Chondrocyte (in vitro differentiated cells): ENCODE results near the gene ZBTB8A. TPM values are rescaled to one million over a fixed set of nuclear protein-coding genes. Genes with fewer than 3 reads are reported as not detected.

ENCODE experiments used
- DNase-seq: peaks from one replicate; pipeline ENCODE4 v3.0.0; 2021; ENCODE audit warnings: mixed read lengths, low spot score
- H3K27ac Mint-ChIP-seq: one replicate; pipeline ENCODE4 v1.8.0; 2021; ENCODE audit warnings: mild to moderate bottlenecking, moderate library complexity, mixed read lengths; ENCODE audit not compliant: unreplicated experiment
- H3K27me3 Mint-ChIP-seq: 2 replicates; pipeline ENCODE4 v1.8.0; 2021; ENCODE audit warnings: low read depth, mixed read lengths
- H3K36me3 Mint-ChIP-seq: 2 replicates; pipeline ENCODE4 v1.8.0; 2021; ENCODE audit warnings: low read depth, mixed read lengths
- H3K4me1 Mint-ChIP-seq: 2 replicates; pipeline ENCODE4 v1.8.0; 2021; ENCODE audit warnings: low read depth, mild to moderate bottlenecking, mixed read lengths
- H3K4me3 Mint-ChIP-seq: one replicate; pipeline ENCODE4 v1.8.0; 2021; ENCODE audit warnings: mild to moderate bottlenecking, moderate library complexity, mixed read lengths; ENCODE audit not compliant: unreplicated experiment
- H3K9me3 Mint-ChIP-seq: 2 replicates; pipeline ENCODE4 v1.8.0; 2021; ENCODE audit warnings: low read depth, mixed read lengths
- CTCF ChIP-seq: fragments of 200-600 bp; sonication (generic); IDR thresholded peaks from 2 replicates; pipeline ENCODE4 v1.5.0; 2021; ENCODE audit warnings: antibody characterized with exemption, mild to moderate bottlenecking, moderate library complexity
- long read RNA-seq: library from polyadenylated mRNA; stranded (forward); transcript quantifications from one replicate; pipeline ENCODE4 v2.0.0, GENCODE V29; 2021
- total RNA-seq: library from RNA; stranded (reverse); gene quantifications from 3 replicates; pipeline ENCODE4 v1.2.1, GENCODE V29; 2021

Gene ZBTB8A
- 11.8 to 13.2 TPM (median 12.7 TPM) in 3 replicates for total RNA-seq
- long read RNA-seq, full-length matches to known transcripts, result 3 of 7 reads
- long read RNA-seq, partial matches to known transcripts, result 0 of 7 reads
- long read RNA-seq, other reads (novel, unspliced or antisense), result 4 of 7 reads

DNA sequence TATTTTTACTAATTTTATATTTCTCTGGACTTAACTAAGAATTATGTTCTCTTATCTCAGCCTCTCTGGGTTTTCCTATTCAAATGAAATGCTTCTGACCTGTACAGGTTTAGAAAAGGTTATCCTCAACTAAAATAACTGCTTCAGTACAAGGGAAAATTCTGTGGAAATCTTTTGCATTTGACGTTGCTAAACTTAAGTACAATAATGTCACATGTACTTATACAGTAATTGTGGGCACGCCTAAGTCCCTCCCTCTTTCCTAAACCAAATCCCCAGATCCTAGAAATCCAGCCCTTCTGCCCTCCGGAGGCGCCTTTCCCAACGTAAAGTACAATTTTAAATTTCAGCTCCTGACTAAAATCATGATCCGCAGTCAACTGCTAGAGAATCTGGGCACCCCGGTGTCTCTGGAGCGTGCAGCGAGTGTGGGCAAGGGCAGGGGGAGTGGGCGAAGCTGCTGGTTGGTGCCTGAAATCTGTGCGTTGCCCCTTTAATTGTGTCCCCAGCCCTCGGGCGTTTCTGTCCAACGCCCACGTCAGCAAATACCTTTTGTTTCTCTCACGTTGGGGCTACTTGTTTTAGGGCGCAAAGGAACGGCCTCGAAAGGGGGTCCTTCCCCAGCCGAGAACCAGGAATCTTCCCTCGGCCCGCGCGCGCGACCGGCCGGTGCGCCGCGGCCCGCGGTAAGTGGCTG, at the start of gene ZBTB8A:
Gene ZBTB8A (plus strand): TSS at position 541 of the 697 bp plus-strand sequence. CDS start 53,505 bp downstream, outside the sequence.
- Mint-ChIP-seq H3K4me3 (peak within 1 kb of the TSS; percentile 83), H3K36me3 (no peaks in the 10 kb centered on the region), H3K27ac (peak within 1 kb of the TSS; percentile 91), H3K27me3 (no peaks in the 10 kb centered on the region), H3K9me3 (no peaks in the 10 kb centered on the region), H3K4me1 (peaks cover 19% of the 10 kb centered on the region)
- no peak for DNase-seq
- TF ChIP-seq CTCF, result peak; percentile 44

- no peaks in the 10 kb centered on the region for H3K9me3 Mint-ChIP-seq
- DNase-seq, result no peak
- TF ChIP-seq CTCF, result no peak
- H3K27ac Mint-ChIP-seq, result no peak overlapping the region
- H3K4me1 Mint-ChIP-seq, result peaks cover 36% of the 10 kb centered on the region
- no peak overlapping the region for H3K4me3 Mint-ChIP-seq
- H3K36me3 Mint-ChIP-seq, result no peaks in the 10 kb centered on the region
- H3K27me3 Mint-ChIP-seq, result no peaks in the 10 kb centered on the region
Observed at GRCh38 chr1:32489774-32490454, 49.3 kb upstream of the ZBTB8A start.

- no peaks in the 10 kb centered on the region for H3K27me3 Mint-ChIP-seq
- H3K27ac Mint-ChIP-seq, result no peak overlapping the region
- peaks cover 41% of the 10 kb centered on the region for H3K4me1 Mint-ChIP-seq
- DNase-seq, result no peak
- H3K36me3 Mint-ChIP-seq, result no peaks in the 10 kb centered on the region
- no peak for TF ChIP-seq CTCF
- no peak overlapping the region for H3K4me3 Mint-ChIP-seq
- no peaks in the 10 kb centered on the region for H3K9me3 Mint-ChIP-seq
Observed at GRCh38 chr1:32491386-32491785, 47.8 kb upstream of the ZBTB8A start.

GRCh38 chr1:32494196-32494595, 45.0 kb upstream of the ZBTB8A start:
- no peak for DNase-seq
- H3K4me1 Mint-ChIP-seq, result peaks cover 54% of the 10 kb centered on the region
- H3K27me3 Mint-ChIP-seq, result no peaks in the 10 kb centered on the region
- peak overlapping the region; percentile 86 for H3K27ac Mint-ChIP-seq
- H3K36me3 Mint-ChIP-seq, result no peaks in the 10 kb centered on the region
- H3K4me3 Mint-ChIP-seq, result no peak overlapping the region
- H3K9me3 Mint-ChIP-seq, result no peaks in the 10 kb centered on the region
- TF ChIP-seq CTCF, result no peak

GRCh38 chr1:32494711-32495337, 44.4 kb upstream of the ZBTB8A start:
- TF ChIP-seq CTCF, result no peak
- Mint-ChIP-seq H3K9me3 (no peaks in the 10 kb centered on the region), H3K27ac (peak overlapping the region; percentile 82), H3K36me3 (no peaks in the 10 kb centered on the region), H3K27me3 (no peaks in the 10 kb centered on the region), H3K4me3 (no peak overlapping the region), H3K4me1 (peaks cover 52% of the 10 kb centered on the region)
- DNase-seq, result no peak
